Osteoblast (primary cell): ENCODE data around the gene CDK5RAP2. TPM values are rescaled to one million over a fixed set of nuclear protein-coding genes. Genes with fewer than 3 reads are reported as not detected.
A peak's percentile ranks its signal among the peaks of the same experiment; 100 is the strongest.

Experiments
- DNase-seq: peaks from one replicate; pipeline ENCODE4 v3.0.0; 2011; ENCODE audit warnings: low spot score, mixed read lengths; ENCODE audit not compliant: insufficient read length; ENCODE audit errors: missing footprints
- H2AFZ ChIP-seq: 2 replicates; pipeline ENCODE4 v1.6.0; 2011; ENCODE audit warnings: mild to moderate bottlenecking, low read length
- H3K27ac ChIP-seq: 2 replicates; pipeline ENCODE4 v1.5.1; 2011; ENCODE audit warnings: mild to moderate bottlenecking, low read depth, low read length, moderate library complexity
- H3K27me3 ChIP-seq: 2 replicates; pipeline ENCODE4 v1.6.0; 2012; ENCODE audit warnings: mild to moderate bottlenecking, control low read depth, inconsistent platforms, low read length, moderate library complexity; ENCODE audit not compliant: insufficient read depth
- H3K36me3 ChIP-seq: 2 replicates; pipeline ENCODE4 v1.5.1; 2011; ENCODE audit warnings: mild to moderate bottlenecking, low read length, control low read depth, moderate library complexity; ENCODE audit not compliant: insufficient read depth
- H3K4me1 ChIP-seq: 2 replicates; pipeline ENCODE4 v1.5.1; 2011; ENCODE audit warnings: mild to moderate bottlenecking, low read length, control low read depth, moderate library complexity; ENCODE audit not compliant: insufficient read depth
- H3K4me2 ChIP-seq: 2 replicates; pipeline ENCODE4 v1.6.0; 2011; ENCODE audit warnings: mild to moderate bottlenecking, low read length; ENCODE audit not compliant: insufficient read depth
- H3K4me3 ChIP-seq: fragments of 200-600 bp; sonication (generic); 3 replicates; pipeline ENCODE4 v1.5.1; 2012; ENCODE audit warnings: mild to moderate bottlenecking, low read length, inconsistent platforms; ENCODE audit not compliant: insufficient read depth
- H3K79me2 ChIP-seq: 2 replicates; pipeline ENCODE4 v1.6.0; 2012; ENCODE audit warnings: mild to moderate bottlenecking, low read length, control low read depth, inconsistent platforms; ENCODE audit not compliant: insufficient read depth
- H3K9me3 ChIP-seq: 2 replicates; pipeline ENCODE4 v1.5.1; 2011; ENCODE audit warnings: low read depth, low read length, control low read depth
- H4K20me1 ChIP-seq: 2 replicates; pipeline ENCODE4 v1.6.0; 2012; ENCODE audit warnings: mild to moderate bottlenecking, low read length, control low read depth; ENCODE audit not compliant: insufficient read depth
- total RNA-seq: library from RNA; depleted of rRNA; stranded (reverse); fragments of >200 nt; gene quantifications from 2 replicates; pipeline ENCODE4 v1.2.3, GENCODE V29; 2012
- TF ChIP-seq, protein P1 (sequence below): IDR thresholded peaks from 2 replicates; pipeline ENCODE4 v1.5.1; 2011; ENCODE audit warnings: mild to moderate bottlenecking, low read depth, low read length, moderate library complexity; ENCODE audit errors: extremely low read depth

The CDK5RAP2 gene
- total RNA-seq, 1 donor, result 59.7 TPM

DNA sequence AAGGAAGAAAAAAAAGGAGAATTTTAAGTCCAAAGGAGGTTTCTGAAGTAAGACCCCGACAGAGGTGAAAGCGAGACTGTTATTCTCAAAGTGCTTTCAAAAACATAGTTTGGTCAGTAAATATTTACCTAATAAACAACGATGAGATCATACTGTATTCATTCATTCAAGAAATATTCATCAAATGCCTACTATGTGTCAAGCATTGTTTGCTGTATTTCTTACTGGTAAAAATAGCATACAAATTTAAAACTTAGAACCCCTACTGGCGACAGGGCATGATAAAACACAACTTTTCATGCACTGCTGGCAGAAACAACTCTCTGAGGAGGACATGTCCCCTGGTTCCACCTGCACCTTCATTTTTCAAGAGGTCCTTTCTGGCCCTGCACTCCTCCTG, 190.7 kb downstream of the CDK5RAP2 start:
- Histone ChIP-seq H3K4me1 (peaks cover 38% of the 10 kb centered on the region), H3K27ac (no peak overlapping the region), H2AFZ (no peak overlapping the region), H3K4me3 (no peak overlapping the region), H4K20me1 (no peaks in the 10 kb centered on the region), H3K4me2 (no peak overlapping the region), H3K79me2 (no peaks in the 10 kb centered on the region), H3K27me3 (no peaks in the 10 kb centered on the region), H3K9me3 (no peaks in the 10 kb centered on the region), H3K36me3 (peaks cover 58% of the 10 kb centered on the region)
- TF ChIP-seq, protein P1, sequence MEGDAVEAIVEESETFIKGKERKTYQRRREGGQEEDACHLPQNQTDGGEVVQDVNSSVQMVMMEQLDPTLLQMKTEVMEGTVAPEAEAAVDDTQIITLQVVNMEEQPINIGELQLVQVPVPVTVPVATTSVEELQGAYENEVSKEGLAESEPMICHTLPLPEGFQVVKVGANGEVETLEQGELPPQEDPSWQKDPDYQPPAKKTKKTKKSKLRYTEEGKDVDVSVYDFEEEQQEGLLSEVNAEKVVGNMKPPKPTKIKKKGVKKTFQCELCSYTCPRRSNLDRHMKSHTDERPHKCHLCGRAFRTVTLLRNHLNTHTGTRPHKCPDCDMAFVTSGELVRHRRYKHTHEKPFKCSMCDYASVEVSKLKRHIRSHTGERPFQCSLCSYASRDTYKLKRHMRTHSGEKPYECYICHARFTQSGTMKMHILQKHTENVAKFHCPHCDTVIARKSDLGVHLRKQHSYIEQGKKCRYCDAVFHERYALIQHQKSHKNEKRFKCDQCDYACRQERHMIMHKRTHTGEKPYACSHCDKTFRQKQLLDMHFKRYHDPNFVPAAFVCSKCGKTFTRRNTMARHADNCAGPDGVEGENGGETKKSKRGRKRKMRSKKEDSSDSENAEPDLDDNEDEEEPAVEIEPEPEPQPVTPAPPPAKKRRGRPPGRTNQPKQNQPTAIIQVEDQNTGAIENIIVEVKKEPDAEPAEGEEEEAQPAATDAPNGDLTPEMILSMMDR, result no peak
- no peak for DNase-seq

DNA sequence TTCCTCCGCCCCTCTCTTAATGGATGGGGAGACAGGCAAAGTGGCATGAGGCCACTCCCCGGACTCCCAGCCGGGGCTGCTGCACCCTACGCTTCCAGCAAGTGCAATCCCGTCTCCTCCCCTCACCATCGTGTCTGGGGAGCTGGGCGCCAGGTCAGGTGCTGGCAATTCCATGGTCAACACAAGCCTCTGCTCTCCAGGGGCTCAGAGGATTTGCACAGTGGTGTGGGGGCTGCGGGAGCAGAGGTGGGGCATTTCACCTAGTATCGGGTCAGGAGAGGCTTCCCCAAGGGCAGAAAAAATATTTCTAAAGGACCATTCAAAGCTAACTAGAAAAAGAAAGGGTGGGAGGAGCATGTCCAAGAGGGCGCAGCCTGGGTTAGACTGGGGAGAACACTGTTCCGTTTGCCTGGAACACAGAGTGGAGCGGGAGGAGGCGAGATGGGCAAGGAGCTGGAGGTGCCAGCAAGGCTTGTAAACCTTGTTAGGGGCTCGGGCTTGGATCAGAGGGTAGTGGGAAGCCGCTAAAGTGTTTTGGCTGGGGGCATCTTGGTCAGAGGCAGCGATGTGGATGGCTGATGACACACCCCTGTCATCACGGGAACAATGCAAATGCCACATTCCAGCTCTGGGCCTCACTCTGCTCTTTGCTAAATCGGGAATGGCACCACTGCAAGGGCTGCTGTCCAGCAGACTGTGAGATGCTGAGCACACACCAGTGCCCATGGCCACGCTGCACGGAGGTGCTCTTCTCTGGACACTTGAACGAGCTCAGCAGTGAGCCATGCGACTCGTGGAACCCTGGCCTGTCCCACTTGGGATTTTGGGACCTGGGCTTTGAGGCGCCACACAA, 191.7 kb downstream of the CDK5RAP2 start:
- TF ChIP-seq, protein P1, result no peak
- H3K27me3 ChIP-seq, result no peaks in the 10 kb centered on the region
- H3K36me3 ChIP-seq, result peaks cover 51% of the 10 kb centered on the region
- DNase-seq, result no peak
- H4K20me1 ChIP-seq, result no peaks in the 10 kb centered on the region
- H3K4me3 ChIP-seq, result no peak overlapping the region
- no peaks in the 10 kb centered on the region for H3K79me2 ChIP-seq
- H3K4me2 ChIP-seq, result no peak overlapping the region
- H3K27ac ChIP-seq, result peak overlapping the region; percentile 3
- H3K9me3 ChIP-seq, result no peaks in the 10 kb centered on the region
- peaks cover 33% of the 10 kb centered on the region for H3K4me1 ChIP-seq
- no peak overlapping the region for H2AFZ ChIP-seq

DNA sequence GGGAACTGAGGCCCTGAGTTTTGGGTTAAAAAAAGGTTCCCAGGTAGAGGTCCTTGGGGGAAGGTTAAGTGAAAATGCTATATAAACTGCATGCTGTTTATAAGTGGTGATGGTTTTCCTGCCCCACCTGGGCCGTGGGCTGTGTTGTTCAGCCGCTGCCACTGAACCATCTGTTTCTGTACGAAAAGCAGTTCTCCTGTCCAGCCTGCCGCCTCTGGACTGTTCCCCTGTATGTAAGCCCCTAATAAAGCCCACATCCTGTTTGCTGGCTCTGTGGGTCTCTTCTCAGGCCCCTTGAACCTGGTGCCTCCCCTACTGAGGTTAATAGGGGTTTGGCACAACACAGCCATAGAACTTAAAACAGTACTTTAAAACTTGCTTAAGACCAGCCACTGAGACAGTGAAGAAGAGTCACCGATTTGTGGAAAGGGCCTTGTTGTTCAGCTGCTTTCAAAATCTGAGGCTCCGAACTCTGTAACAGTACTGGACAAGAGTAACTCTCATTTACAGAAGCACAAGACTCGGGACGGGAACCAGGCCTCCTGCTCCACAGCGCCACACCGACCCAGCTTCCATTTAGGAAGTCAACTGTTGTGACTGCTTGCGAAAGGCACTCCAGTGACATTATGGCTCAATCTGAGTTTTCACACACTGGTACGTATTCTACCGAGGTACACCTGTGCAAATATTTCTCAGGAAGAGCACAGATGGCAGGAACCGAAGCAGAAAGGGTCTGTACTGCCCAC, 192.5 kb downstream of the CDK5RAP2 start:
- Histone ChIP-seq H3K27me3 (no peaks in the 10 kb centered on the region), H3K79me2 (no peaks in the 10 kb centered on the region), H3K4me2 (no peak overlapping the region), H3K4me1 (peaks cover 26% of the 10 kb centered on the region), H2AFZ (no peak overlapping the region), H3K9me3 (no peaks in the 10 kb centered on the region), H3K36me3 (peaks cover 43% of the 10 kb centered on the region), H3K27ac (peak overlapping the region; percentile 3), H3K4me3 (no peak overlapping the region), H4K20me1 (no peaks in the 10 kb centered on the region)
- TF ChIP-seq, protein P1, result peak; percentile 16
- no peak for DNase-seq
